Left renal pelvis (tissue), 4 donors: ENCODE results near the gene MYOZ3. TPM values are rescaled to one million over a fixed set of nuclear protein-coding genes. Genes with fewer than 3 reads are reported as not detected.

Experiments used
- DNase-seq, 4 donors: peaks; one replicate each; pipeline ENCODE4 v3.0.0-alpha.2; 2013; ENCODE audit warnings: low read depth in 4 of 4, low spot score in 3 of 4
- polyA plus RNA-seq, 4 donors: library from polyadenylated mRNA; unstranded; fragments of 120-200 nt; gene quantifications; one replicate each; pipeline ENCODE4 v1.2.1, GENCODE V29; 2013; ENCODE audit not compliant: insufficient read length in 4 of 4

Gene MYOZ3
- polyA plus RNA-seq, 4 donors: 5.7 to 10.3 (median 6.3) TPM

GRCh38 chr5:150626853-150627276, 34.2 kb upstream of the MYOZ3 start:
- DNase-seq: no peak

- DNase-seq: no peak
Measured at GRCh38 chr5:150627731-150628545, 33.1 kb upstream of the MYOZ3 start.

DNA sequence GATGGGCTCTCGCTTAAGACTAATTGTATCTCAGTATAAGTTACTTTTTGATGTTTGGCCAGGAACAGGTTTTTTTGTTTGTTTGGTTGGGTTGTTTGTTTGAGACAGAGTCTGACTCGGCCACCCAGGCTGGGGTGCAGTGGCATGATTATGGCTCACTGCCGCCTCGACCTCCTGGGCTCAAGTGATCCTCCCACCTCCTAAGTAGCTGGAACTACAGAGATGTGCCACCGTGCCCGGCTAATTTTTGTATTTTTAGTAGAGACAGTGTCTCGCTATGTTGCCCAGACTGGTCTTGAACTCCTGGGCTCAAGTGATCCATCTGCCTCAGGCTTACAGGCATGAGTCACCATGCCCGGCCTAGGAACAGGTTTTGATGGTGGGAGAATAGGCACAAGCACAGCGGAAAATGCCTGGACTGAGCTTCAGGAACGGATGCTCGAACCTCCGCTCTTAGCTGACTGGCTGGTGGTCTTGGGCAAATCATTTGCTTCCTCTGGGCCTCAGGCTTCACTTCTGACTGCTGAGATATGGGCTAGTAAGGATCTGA, 32.0 kb upstream of the MYOZ3 start:
- DNase-seq: no peak

DNA sequence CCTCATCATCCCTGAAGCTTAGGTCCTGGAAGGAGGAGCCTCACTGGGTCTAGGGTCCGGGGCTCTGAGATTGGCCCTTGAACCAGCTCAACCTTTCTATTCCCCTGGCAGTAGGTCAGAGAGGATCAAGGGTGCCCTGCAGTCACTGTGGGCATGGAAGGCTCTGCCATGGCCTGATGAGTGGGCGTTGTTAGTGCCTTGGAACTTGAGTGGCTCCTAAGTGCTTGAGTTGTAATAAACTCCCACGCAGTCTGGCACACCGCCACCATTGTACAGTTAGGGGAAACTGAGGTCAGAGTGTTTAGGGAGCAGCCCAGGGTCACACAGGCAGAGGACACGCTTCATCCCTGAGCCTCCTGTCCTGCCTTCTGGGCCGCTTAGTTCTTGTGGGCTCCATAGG, 31.0 kb upstream of the MYOZ3 start:
- no peak for DNase-seq

DNA sequence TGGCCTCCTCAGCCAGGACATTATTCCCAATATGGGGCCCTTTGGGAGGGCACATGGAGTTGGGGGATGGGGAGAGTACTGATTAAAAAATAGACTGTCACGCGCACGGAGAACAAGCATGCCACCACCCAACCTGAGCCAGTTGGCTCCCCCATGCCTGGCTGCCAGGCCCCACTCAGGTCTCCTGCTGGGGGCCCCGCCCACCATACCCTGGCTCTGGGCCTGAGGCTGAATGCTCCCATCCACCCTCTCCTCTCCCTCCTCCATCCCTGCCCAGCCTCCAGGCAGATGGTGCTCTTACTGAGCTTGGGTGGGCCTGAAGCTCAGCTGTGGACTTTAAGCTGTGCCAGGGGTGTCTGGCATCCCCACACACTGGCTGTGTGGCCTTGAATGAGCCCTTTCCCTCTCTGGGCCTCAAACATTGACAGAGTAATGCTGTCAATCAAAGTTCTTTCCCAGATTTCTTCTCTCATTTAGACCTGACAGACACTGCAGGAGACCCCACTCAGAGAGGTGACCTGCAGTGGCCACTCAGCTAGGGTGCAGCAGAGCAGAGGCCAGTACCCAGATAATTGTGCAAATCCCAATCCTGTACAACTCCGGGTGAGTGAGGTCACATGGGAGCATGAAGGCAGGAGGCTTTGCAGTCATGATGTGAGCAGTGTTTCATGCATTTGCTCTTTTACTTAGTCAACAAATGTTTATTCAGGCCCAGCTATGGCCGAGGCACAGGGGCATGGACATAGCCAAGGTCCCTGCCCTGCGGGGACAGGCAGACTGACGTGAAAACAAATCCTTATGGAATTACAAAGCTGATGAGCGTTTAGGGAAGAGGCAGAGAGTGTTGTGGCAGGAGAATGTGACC, 30.4 kb upstream of the MYOZ3 start:
- no peak for DNase-seq

GRCh38 chr5:150631326-150631701, 29.7 kb upstream of the MYOZ3 start:
- no peak for DNase-seq

GRCh38 chr5:150632305-150633160, 28.5 kb upstream of the MYOZ3 start:
- DNase-seq: no peak

DNA sequence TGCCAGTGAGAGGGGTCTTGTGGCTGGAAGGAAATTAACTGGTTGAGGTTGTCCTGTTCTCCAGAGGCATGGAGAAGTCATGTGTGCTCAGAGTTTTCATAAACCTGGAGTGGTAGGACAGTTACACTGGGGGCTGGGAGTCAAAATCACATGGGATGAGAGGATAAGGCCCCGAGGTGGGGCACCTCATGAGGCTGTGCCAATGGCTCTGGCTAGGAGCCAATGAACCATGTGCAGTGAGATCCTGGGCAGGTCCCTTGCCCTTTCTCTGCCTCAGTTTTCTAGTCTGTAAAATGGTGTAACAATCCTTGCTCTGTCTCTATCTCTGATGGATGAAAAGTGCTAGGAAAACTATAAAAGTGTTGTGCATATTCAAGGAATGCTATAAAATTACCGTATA, 27.6 kb upstream of the MYOZ3 start:
- no peak for DNase-seq

DNA sequence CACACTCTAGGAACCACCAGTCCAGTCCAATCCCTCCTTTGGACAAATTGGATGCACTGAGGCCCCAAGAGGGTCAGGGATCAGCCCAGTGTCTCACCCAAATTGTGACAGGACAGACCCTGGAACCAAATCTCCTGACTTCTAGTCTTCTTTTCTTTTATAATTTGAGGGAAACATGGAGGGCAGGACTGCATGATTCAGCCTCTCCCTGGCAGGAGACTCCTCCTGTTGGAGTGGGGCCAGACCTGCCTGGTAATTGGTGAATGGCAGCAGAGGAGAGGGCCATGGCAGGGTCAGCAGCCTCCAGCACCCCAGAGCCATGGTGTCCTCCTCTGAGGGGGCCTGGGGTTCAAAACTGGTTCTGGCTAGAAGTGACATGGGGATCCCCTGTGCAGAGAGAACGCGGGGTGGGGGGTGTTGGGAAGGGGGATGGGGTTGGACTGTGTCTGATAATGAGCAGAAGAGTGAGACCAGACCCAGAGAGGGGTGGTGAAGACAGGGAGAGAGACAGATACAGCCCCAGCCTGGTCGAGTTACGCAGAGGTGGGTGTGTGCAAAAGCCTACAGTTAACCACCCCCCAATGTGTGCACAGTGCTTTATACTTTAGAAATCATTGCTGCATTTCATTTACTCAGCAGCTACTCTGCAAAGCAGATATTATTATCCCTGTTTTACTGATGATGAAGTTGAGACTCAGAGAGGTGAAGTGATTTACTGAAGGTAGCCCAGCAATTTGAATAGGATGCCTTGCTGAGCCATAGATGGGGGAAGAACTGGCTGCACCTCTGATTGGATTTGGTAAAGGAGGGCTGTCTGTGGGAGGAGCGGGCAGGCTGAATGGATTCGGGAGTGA, 24.4 kb upstream of the MYOZ3 start:
- DNase-seq: no peak

DNA sequence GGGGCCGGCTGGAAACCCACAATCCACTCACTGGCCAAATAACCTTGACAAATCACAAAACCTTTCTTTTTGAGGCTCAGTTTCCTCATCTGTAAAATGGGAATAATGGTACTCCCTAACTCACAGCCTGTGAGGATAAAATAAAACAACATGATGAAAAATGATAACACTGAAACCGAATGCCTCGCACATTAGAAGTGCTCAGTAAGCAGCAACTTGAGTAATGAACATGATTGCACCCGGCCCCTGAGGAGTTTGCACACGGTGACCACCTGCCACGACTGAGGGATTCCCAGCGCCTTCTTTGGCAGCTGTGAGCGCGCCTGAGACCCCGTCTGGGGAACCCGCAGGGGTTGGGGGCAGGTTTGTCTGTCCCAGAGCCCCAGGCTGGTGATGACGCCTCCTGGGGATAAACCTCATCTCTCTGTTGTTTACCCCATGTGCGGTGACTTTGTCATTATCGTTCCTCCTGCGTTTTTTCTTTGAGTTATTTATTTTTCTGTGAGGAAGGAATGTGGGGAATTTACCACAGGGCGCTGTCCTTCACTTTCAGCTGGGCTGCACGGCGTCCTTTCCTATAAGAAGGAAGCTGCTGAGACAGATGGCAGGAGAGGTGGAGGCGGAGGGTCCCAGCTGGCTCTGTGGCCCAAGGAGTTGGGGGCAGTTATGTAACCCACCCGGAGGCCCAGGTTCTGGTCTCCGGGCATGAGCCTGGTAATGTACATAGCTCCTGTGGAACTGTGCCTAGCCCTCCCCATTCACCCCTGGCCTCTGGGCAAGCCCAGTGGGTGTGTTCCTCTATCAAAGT, 23.6 kb upstream of the MYOZ3 start:
- DNase-seq: no peak

- DNase-seq: no peak
Measured at GRCh38 chr5:150638053-150638444, 23.0 kb upstream of the MYOZ3 start.

GRCh38 chr5:150638488-150639376, 22.3 kb upstream of the MYOZ3 start:
- DNase-seq: no peak

GRCh38 chr5:150639377-150639692, 21.7 kb upstream of the MYOZ3 start:
- DNase-seq: no peak

DNA sequence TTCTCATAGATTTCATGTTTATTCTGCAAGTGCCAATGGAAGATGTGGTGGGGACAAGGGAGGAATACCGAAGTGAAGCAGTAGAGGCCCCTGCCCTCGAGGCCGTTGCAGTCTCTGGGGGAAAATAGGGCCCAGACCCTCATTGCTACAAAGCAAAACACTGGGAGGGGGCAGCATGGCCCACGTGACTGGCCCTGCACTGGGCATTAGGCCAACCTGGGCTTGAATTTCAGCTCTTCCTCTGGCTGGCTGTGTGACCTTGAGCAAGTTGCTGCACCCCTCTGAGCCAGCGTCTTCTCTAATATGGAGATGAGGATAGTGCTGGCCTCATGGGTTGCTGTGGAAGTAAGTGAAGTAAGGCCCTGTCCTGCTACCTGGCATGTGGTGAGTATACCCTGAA, 21.3 kb upstream of the MYOZ3 start:
- no peak for DNase-seq

GRCh38 chr5:150640311-150641005, 20.6 kb upstream of the MYOZ3 start, which contains the start of gene SYNPO:
Gene SYNPO (plus strand): TSS chr5:150640660. CDS start chr5:150648276, 7,616 bp downstream.
- no peak for DNase-seq

- DNase-seq: no peak
Measured at GRCh38 chr5:150641006-150641570, 20.0 kb upstream of the MYOZ3 start.
